Naive thymus-derived CD8-positive, alpha-beta T cell (primary cell): ENCODE measurements around the gene PRSS35. TPM values are rescaled to one million over a fixed set of nuclear protein-coding genes. Genes with fewer than 3 reads are reported as not detected.
"Not testable (repeated sequence)": the region's sequence is repeated elsewhere in the genome, so short reads cannot be mapped to it uniquely, and the experiment has no call there.

Experiments
- ATAC-seq, 2 donors: fragments of 150-1000 bp; cut with Tn5 transposase in 1 of 2; sonication (Bioruptor Pico), chemical (Tn5 transposase) in 1 of 2; 1 replicate in 1 of 2; 2 replicates in 1 of 2; pipeline ENCODE4 v1.10.0; 2021; ENCODE audit warnings: mild to moderate bottlenecking in 2 of 2, moderate library complexity in 2 of 2
- POLR2A ChIA-PET: fragments of 350-600 bp; sonication (Branson Sonifier 250); formaldehyde crosslinking; loops from one replicate; lab custom pipeline; 2021; ENCODE audit warnings: antibody characterized with exemption; lab: Charles Lee
- DNase-seq, 10 donors: peaks; one replicate each; pipeline versions ENCODE4 v3.0.0 to v3.0.0-alpha.2; 2020 to 2022
- H3K27ac Mint-ChIP-seq, 10 donors: one replicate each; pipeline ENCODE4 v1.8.0; 2020 to 2022; ENCODE audit warnings: mild to moderate bottlenecking in 10 of 10, mixed read lengths in 10 of 10, moderate library complexity in 4 of 10, inconsistent platforms in 1 of 10
- H3K27me3 Mint-ChIP-seq, 5 donors: one replicate each; pipeline ENCODE4 v1.8.0; 2021 to 2022; ENCODE audit warnings: mixed read lengths in 5 of 5
- H3K36me3 Mint-ChIP-seq, 3 donors: one replicate each; pipeline ENCODE4 v1.8.0; 2020 to 2022; ENCODE audit warnings: mixed read lengths in 3 of 3, mild to moderate bottlenecking in 2 of 3, inconsistent platforms in 1 of 3
- H3K4me1 Mint-ChIP-seq, 4 donors: one replicate each; pipeline ENCODE4 v1.8.0; 2021 to 2022; ENCODE audit warnings: mixed read lengths in 4 of 4
- H3K4me3 Mint-ChIP-seq, 10 donors: one replicate each; pipeline ENCODE4 v1.8.0; 2020 to 2022; ENCODE audit warnings: mild to moderate bottlenecking in 10 of 10, mixed read lengths in 10 of 10, moderate library complexity in 6 of 10, inconsistent platforms in 1 of 10
- H3K9me3 Mint-ChIP-seq, 9 donors: one replicate each; pipeline ENCODE4 v1.8.0; 2020 to 2022; ENCODE audit warnings: mixed read lengths in 9 of 9, mild to moderate bottlenecking in 3 of 9, inconsistent platforms in 1 of 9, moderate library complexity in 1 of 9
- polyA plus RNA-seq, 3 donors: library from polyadenylated mRNA; unstranded; fragments of 300-500 nt; fragmentation: Illumina TruSeq; gene quantifications; one replicate each; pipeline ENCODE4 v1.2.3, GENCODE V29; 2021
- total RNA-seq, 8 experiments: library from RNA in 2 of 8; stranded (reverse) in 2 of 8; gene quantifications; one replicate each; pipeline ENCODE4 v1.2.3 and lab custom pipeline; 2021 to 2026

Gene PRSS35
- total and polyA plus RNA-seq, 5 experiments from 2014 or later, result not detected

GRCh38 chr6:83536647-83537589 lies 24.6 kb downstream of the PRSS35 start:
- peak overlapping the region in 1 of 10 donors; percentile 53 for H3K27ac Mint-ChIP-seq
- H3K27me3 Mint-ChIP-seq, result peaks cover 0 to 9% (median 8%) of the 10 kb centered on the region in 5 donors
- no peaks in the 10 kb centered on the region for H3K36me3 Mint-ChIP-seq
- H3K4me3 Mint-ChIP-seq, result no peak overlapping the region
- DNase-seq (no peak), ATAC-seq (no peak)
- H3K9me3 Mint-ChIP-seq, result peaks cover 0 to 6% (median 0%) of the 10 kb centered on the region in 9 donors
- H3K4me1 Mint-ChIP-seq, result peaks cover 0 to 2% (median 0%) of the 10 kb centered on the region in 4 donors
- POLR2A ChIA-PET, result no interaction called here

GRCh38 chr6:83539678-83540077 lies 27.3 kb downstream of the PRSS35 start:
- Mint-ChIP-seq H3K36me3 (no peaks in the 10 kb centered on the region), H3K27ac (no peak overlapping the region), H3K27me3 (peaks cover 6 to 20% (median 12%) of the 10 kb centered on the region in 5 donors), H3K4me3 (no peak overlapping the region), H3K9me3 (peaks cover 0 to 10% (median 0%) of the 10 kb centered on the region in 9 donors), H3K4me1 (peaks cover 0 to 2% (median 0%) of the 10 kb centered on the region in 4 donors)
- POLR2A ChIA-PET, result no interaction called here
- ATAC-seq (no peak), DNase-seq (no peak)

- DNase-seq (no peak), ATAC-seq (no peak)
- POLR2A ChIA-PET, result no interaction called here
Observed at GRCh38 chr6:83546636-83547035, 34.3 kb downstream of the PRSS35 start.

GRCh38 chr6:83550482-83550881 lies 38.1 kb downstream of the PRSS35 start:
- DNase-seq, POLR2A ChIA-PET, H3K27ac Mint-ChIP-seq, H3K4me1 Mint-ChIP-seq, H3K36me3 Mint-ChIP-seq, ATAC-seq, H3K4me3 Mint-ChIP-seq: not testable (repeated sequence)
- Mint-ChIP-seq H3K27me3 (peaks cover 4 to 27% (median 15%) of the 10 kb centered on the region in 5 donors), H3K9me3 (peaks cover 0 to 30% (median 8%) of the 10 kb centered on the region in 9 donors)

More at GRCh38 chr6:83546636-83547035, 34.3 kb downstream of the PRSS35 start:
- no peak overlapping the region for H3K27ac Mint-ChIP-seq
- peaks cover 10 to 41% (median 15%) of the 10 kb centered on the region in 5 donors for H3K27me3 Mint-ChIP-seq
- H3K4me3 Mint-ChIP-seq, result no peak overlapping the region
- peaks cover 0 to 30% (median 8%) of the 10 kb centered on the region in 9 donors for H3K9me3 Mint-ChIP-seq
- H3K4me1 Mint-ChIP-seq, result peaks cover 0 to 8% (median 0%) of the 10 kb centered on the region in 4 donors
- peaks cover 0 to 5% (median 0%) of the 10 kb centered on the region in 3 donors for H3K36me3 Mint-ChIP-seq

GRCh38 chr6:83551748-83552147 lies 39.4 kb downstream of the PRSS35 start:
- H3K27ac Mint-ChIP-seq, H3K4me3 Mint-ChIP-seq, H3K36me3 Mint-ChIP-seq, H3K4me1 Mint-ChIP-seq, ATAC-seq, DNase-seq, POLR2A ChIA-PET: not testable (repeated sequence)
- Mint-ChIP-seq H3K9me3 (peaks cover 0 to 30% (median 8%) of the 10 kb centered on the region in 9 donors), H3K27me3 (peaks cover 0 to 27% (median 15%) of the 10 kb centered on the region in 5 donors)

- no peaks in the 10 kb centered on the region for H3K36me3 Mint-ChIP-seq
- no peak overlapping the region for H3K4me3 Mint-ChIP-seq
- peaks cover 0 to 10% (median 9%) of the 10 kb centered on the region in 5 donors for H3K27me3 Mint-ChIP-seq
- ATAC-seq, result no peak
- H3K4me1 Mint-ChIP-seq, result no peaks in the 10 kb centered on the region
- no peak for DNase-seq
- H3K27ac Mint-ChIP-seq, result no peak overlapping the region
- H3K9me3 Mint-ChIP-seq, result peaks cover 0 to 5% (median 0%) of the 10 kb centered on the region in 9 donors
- POLR2A ChIA-PET, result no interaction called here
Observed at GRCh38 chr6:83556871-83557270, 44.5 kb downstream of the PRSS35 start.

GRCh38 chr6:83558975-83559374 lies 46.6 kb downstream of the PRSS35 start:
- no peak for ATAC-seq
- H3K9me3 Mint-ChIP-seq, result peaks cover 0 to 12% (median 6%) of the 10 kb centered on the region in 9 donors
- POLR2A ChIA-PET, result no interaction called here
- no peak for DNase-seq
- H3K27me3 Mint-ChIP-seq, result peaks cover 0 to 14% (median 8%) of the 10 kb centered on the region in 5 donors
- H3K36me3 Mint-ChIP-seq, result no peaks in the 10 kb centered on the region
- no peaks in the 10 kb centered on the region for H3K4me1 Mint-ChIP-seq
- H3K27ac Mint-ChIP-seq, result no peak overlapping the region
- no peak overlapping the region for H3K4me3 Mint-ChIP-seq

GRCh38 chr6:83571663-83572185 lies 59.4 kb downstream of the PRSS35 start:
- H3K27me3 Mint-ChIP-seq, POLR2A ChIA-PET, H3K27ac Mint-ChIP-seq, H3K36me3 Mint-ChIP-seq, H3K4me3 Mint-ChIP-seq, DNase-seq, ATAC-seq, H3K4me1 Mint-ChIP-seq: not testable (repeated sequence)
- peaks cover 0 to 15% (median 2%) of the 10 kb centered on the region in 9 donors for H3K9me3 Mint-ChIP-seq

- Mint-ChIP-seq H3K4me3 (no peak overlapping the region), H3K27me3 (peaks cover 0 to 15% (median 4%) of the 10 kb centered on the region in 5 donors), H3K4me1 (no peaks in the 10 kb centered on the region), H3K36me3 (no peaks in the 10 kb centered on the region), H3K9me3 (peaks cover 0 to 11% (median 0%) of the 10 kb centered on the region in 9 donors), H3K27ac (no peak overlapping the region)
- ATAC-seq (no peak), DNase-seq (no peak)
- POLR2A ChIA-PET, result no interaction called here
Observed at GRCh38 chr6:83574783-83575182, 62.4 kb downstream of the PRSS35 start.

Other genes with a start within 250 kb of the PRSS35 start
- under 1 TPM in 1 of 2 experiments, not detected in 1; 0.11 TPM for gene ME1, start 81.5 kb upstream of the PRSS35 start, total RNA-seq
- not detected for gene ME1, start 81.5 kb upstream of the PRSS35 start, polyA plus RNA-seq
- gene SNAP91, start 196.6 kb downstream of the PRSS35 start, total RNA-seq, result not detected
- gene SNAP91, start 196.6 kb downstream of the PRSS35 start, polyA plus RNA-seq, result not detected